ENCODE data around the gene MAD1L1. TPM values are rescaled to one million over a fixed set of nuclear protein-coding genes. Genes with fewer than 3 reads are reported as not detected.

MAD1L1 gene
- total RNA-seq, 4 donors from 2014 or later: 60.3 to 149 (median 73.7) TPM

- H3K27ac ChIP-seq: no peak overlapping the region
- H3K4me1 ChIP-seq: no peaks in the 10 kb centered on the region
- WGBS, 2 donors: 82 to 83% methylated on average over 17 of the region's 17 CpGs
- peaks cover 0 to 2% (median 0%) of the 10 kb centered on the region in 4 donors for H3K9me3 ChIP-seq
- H3K36me3 ChIP-seq: peaks cover 0 to 20% (median 0%) of the 10 kb centered on the region in 3 donors
- no peaks in the 10 kb centered on the region for H3K27me3 ChIP-seq
- no peak for DNase-seq (ENCODE audit: low spot score in 2 of 2)
- TF ChIP-seq POLR2A (IDR thresholded peaks at IDR 0.05): no peak
- TF ChIP-seq CTCF (IDR thresholded peaks at IDR 0.05): no peak
- TF ChIP-seq EP300 (IDR thresholded peaks at IDR 0.05): no peak
- no peak overlapping the region for H3K4me3 ChIP-seq
Observed at GRCh38 chr7:2054927-2055326, 177.8 kb downstream of the MAD1L1 start.

GRCh38 chr7:2053395-2053794, 179.3 kb downstream of the MAD1L1 start:
- WGBS, 2 donors: 95 to 96% methylated on average over 13 of the region's 13 CpGs
- Histone ChIP-seq H3K36me3 (peaks cover 0 to 20% (median 0%) of the 10 kb centered on the region in 3 donors), H3K27ac (no peak overlapping the region), H3K27me3 (no peaks in the 10 kb centered on the region), H3K4me3 (no peak overlapping the region), H3K4me1 (no peaks in the 10 kb centered on the region), H3K9me3 (no peaks in the 10 kb centered on the region)
- DNase-seq (ENCODE audit: low spot score in 2 of 2): no peak
- TF ChIP-seq CTCF (IDR thresholded peaks at IDR 0.05) (no peak), POLR2A (IDR thresholded peaks at IDR 0.05) (no peak), EP300 (IDR thresholded peaks at IDR 0.05) (no peak)

GRCh38 chr7:2052657-2053048, 180.1 kb downstream of the MAD1L1 start:
- H3K27me3 ChIP-seq: no peaks in the 10 kb centered on the region
- peaks cover 0 to 20% (median 0%) of the 10 kb centered on the region in 3 donors for H3K36me3 ChIP-seq
- no peak for DNase-seq (ENCODE audit: low spot score in 2 of 2)
- WGBS, 2 donors: 74 to 86% methylated on average over 13 of the region's 13 CpGs
- no peak overlapping the region for H3K27ac ChIP-seq
- H3K4me3 ChIP-seq: no peak overlapping the region
- H3K4me1 ChIP-seq: no peaks in the 10 kb centered on the region
- H3K9me3 ChIP-seq: no peaks in the 10 kb centered on the region
- TF ChIP-seq POLR2A (IDR thresholded peaks at IDR 0.05): no peak
- TF ChIP-seq EP300 (IDR thresholded peaks at IDR 0.05): no peak
- no peak for TF ChIP-seq CTCF (IDR thresholded peaks at IDR 0.05)

- DNase-seq (ENCODE audit: low spot score in 2 of 2): no peak
- Histone ChIP-seq H3K9me3 (no peaks in the 10 kb centered on the region), H3K36me3 (peaks cover 0 to 20% (median 0%) of the 10 kb centered on the region in 3 donors), H3K27ac (no peak overlapping the region), H3K4me1 (no peaks in the 10 kb centered on the region), H3K4me3 (no peak overlapping the region), H3K27me3 (no peaks in the 10 kb centered on the region)
- TF ChIP-seq CTCF (IDR thresholded peaks at IDR 0.05) (no peak), EP300 (IDR thresholded peaks at IDR 0.05) (no peak), POLR2A (IDR thresholded peaks at IDR 0.05) (no peak)
- 90 to 93% methylated on average over 30 of the region's 30 CpGs for WGBS, 2 donors
Observed at GRCh38 chr7:2051707-2052656, 180.8 kb downstream of the MAD1L1 start.

- DNase-seq (ENCODE audit: low spot score in 2 of 2): no peak
- Histone ChIP-seq H3K27ac (no peak overlapping the region), H3K36me3 (peaks cover 0 to 20% (median 0%) of the 10 kb centered on the region in 3 donors), H3K27me3 (no peaks in the 10 kb centered on the region), H3K4me1 (no peaks in the 10 kb centered on the region), H3K4me3 (no peak overlapping the region), H3K9me3 (no peaks in the 10 kb centered on the region)
- TF ChIP-seq EP300 (IDR thresholded peaks at IDR 0.05) (no peak), POLR2A (IDR thresholded peaks at IDR 0.05) (no peak), CTCF (IDR thresholded peaks at IDR 0.05) (no peak)
- 93 to 95% methylated on average over 6 to 7 of the region's 7 CpGs for WGBS, 2 donors
Observed at GRCh38 chr7:2050511-2050866, 182.3 kb downstream of the MAD1L1 start.
